ENCODE data around the gene VAV1. TPM values are rescaled to one million over a fixed set of nuclear protein-coding genes. Genes with fewer than 3 reads are reported as not detected.

VAV1 gene
- total RNA-seq, 2 experiments from 2014 or later = 105 to 107 TPM

GRCh38 chr19:6835501-6835900 is 63.0 kb downstream of the VAV1 start:
- peaks cover 58% of the 10 kb centered on the region for H3K36me3 Mint-ChIP-seq (ENCODE audit: low read depth)
- ChIA-PET POLR2A (interaction anchor here (1.0 to 1.1 kb wide), 2 partner anchors 9 to 35 kb away, joined by 3 read pairs; no protein-coding TSS in a partner anchor), CTCF (interaction anchor here (0.6 to 2.0 kb wide), 2 partner anchors 28 to 201 kb away, joined by 4 to 5 read pairs; no protein-coding TSS in a partner anchor)

GRCh38 chr19:6837525-6837924 is 65.0 kb downstream of the VAV1 start:
- H3K4me3 Mint-ChIP-seq = no peak overlapping the region
- H3K9me3 Mint-ChIP-seq = no peaks in the 10 kb centered on the region
- H3K4me1 Mint-ChIP-seq = peaks cover 24% of the 10 kb centered on the region
- no peak for DNase-seq
- H3K27ac Mint-ChIP-seq = peak overlapping the region; percentile 46
- ChIA-PET POLR2A (interaction anchor here (1.4 kb wide), 1 partner anchor 35 kb away, joined by 3 read pairs; no protein-coding TSS in a partner anchor), CTCF (no interaction called here)
- peaks cover 56% of the 10 kb centered on the region for H3K36me3 Mint-ChIP-seq (ENCODE audit: low read depth)
- H3K27me3 Mint-ChIP-seq = no peaks in the 10 kb centered on the region

More at GRCh38 chr19:6835501-6835900, 63.0 kb downstream of the VAV1 start:
- Mint-ChIP-seq H3K9me3 (no peaks in the 10 kb centered on the region), H3K4me1 (peaks cover 24% of the 10 kb centered on the region), H3K27me3 (no peaks in the 10 kb centered on the region), H3K27ac (no peak overlapping the region), H3K4me3 (no peak overlapping the region)
- DNase-seq = no peak

DNA sequence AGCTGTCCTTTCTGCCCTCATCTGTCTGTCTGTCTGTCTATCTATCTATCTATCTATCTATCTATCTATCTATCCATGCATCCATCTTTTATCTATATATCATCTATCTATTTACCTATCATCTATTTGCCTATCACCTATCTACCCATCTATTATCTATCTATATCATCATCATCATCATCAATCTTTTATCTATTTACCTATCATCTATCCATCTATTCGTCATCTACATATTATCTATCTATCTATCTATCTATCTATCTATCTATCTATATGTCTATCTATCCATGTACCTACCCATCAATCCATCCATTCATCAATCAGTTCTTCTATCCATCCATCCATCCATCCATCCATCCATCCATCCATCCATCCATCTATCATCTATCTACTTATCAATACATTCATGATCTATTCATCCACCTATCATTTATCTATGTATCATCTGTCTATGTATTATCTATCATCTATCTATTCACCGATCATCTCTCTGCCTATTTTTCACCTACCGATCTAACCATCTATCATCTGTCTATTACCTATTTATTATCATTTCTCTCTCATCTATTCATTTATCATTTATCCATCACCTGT is 65.7 kb downstream of the VAV1 start:
- Mint-ChIP-seq H3K9me3 (no peaks in the 10 kb centered on the region), H3K4me1 (peaks cover 24% of the 10 kb centered on the region), H3K36me3 (ENCODE audit: low read depth) (peaks cover 53% of the 10 kb centered on the region), H3K27ac (no peak overlapping the region), H3K27me3 (no peaks in the 10 kb centered on the region), H3K4me3 (no peak overlapping the region)
- ChIA-PET POLR2A (interaction anchor here (1.4 kb wide), 1 partner anchor 36 kb away, joined by 3 read pairs; no protein-coding TSS in a partner anchor), CTCF (no interaction called here)
- no peak for DNase-seq

DNA sequence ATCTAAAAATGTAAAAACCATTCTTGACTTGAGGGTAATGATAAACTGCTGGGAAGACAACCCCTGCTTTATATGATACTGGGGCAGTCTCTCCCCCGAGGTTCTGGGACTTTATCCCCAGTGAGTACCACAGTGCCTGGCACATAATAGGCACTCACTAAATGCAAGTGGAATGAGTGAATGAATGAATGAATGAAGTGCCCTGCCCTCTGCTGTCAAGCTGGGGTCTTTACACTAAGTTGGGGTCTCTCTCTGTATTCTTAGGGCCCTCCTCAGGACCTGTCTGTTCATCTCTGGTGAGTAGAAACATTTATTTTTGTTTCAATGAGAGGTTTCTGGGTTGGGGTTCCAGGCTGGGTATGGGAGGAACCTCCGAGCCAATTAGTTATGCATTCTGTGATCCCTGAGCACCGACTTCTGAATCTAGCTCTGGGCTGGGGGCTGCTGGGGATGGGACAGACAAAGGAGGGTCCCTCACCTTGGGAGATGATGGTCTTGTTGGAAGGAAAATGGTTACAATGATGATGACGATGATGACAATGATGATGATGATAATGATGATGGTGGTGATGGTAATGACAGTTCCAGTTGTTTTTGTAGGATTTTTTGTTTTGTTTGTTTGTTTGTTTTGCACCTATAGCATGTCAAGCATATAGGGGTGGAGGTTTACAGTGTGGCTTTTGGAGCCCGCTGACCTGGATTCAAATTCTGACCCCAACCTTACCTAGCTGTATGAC is 70.5 kb downstream of the VAV1 start:
- Mint-ChIP-seq H3K27me3 (no peaks in the 10 kb centered on the region), H3K4me3 (no peak overlapping the region), H3K9me3 (no peaks in the 10 kb centered on the region), H3K36me3 (ENCODE audit: low read depth) (peaks cover 37% of the 10 kb centered on the region), H3K4me1 (peaks cover 4% of the 10 kb centered on the region), H3K27ac (peak overlapping the region; percentile 1)
- ChIA-PET POLR2A (interaction anchor here (0.8 kb wide), 1 partner anchor 26 kb away, joined by 5 read pairs; no protein-coding TSS in a partner anchor), CTCF (interaction anchor here (1.5 kb wide), 1 partner anchor 20 kb away, joined by 3 read pairs; no protein-coding TSS in a partner anchor)
- DNase-seq = no peak

DNA sequence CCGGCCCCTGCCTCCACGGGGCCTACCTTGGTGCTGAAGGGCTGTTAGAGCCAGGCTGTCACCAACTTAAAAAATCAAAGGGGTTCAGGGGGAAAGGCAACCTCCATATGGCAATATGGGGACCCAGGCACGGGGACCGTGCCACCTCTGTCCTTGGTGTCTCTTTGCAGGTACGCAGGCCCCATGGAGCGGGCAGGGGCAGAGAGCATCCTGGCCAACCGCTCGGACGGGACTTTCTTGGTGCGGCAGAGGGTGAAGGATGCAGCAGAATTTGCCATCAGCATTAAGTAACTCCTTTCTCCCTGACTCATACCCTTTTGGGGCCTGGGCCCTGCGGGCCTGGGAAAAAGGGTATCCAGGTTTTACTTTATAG is 75.3 kb downstream of the VAV1 start:
- no peak for DNase-seq
- Mint-ChIP-seq H3K27ac (no peak overlapping the region), H3K4me1 (no peaks in the 10 kb centered on the region), H3K27me3 (no peaks in the 10 kb centered on the region), H3K9me3 (no peaks in the 10 kb centered on the region), H3K4me3 (no peak overlapping the region), H3K36me3 (ENCODE audit: low read depth) (peaks cover 47% of the 10 kb centered on the region)
- POLR2A ChIA-PET = no interaction called here
- CTCF ChIA-PET = no interaction called here

GRCh38 chr19:6848986-6849385 is 76.5 kb downstream of the VAV1 start:
- DNase-seq = no peak
- Mint-ChIP-seq H3K4me1 (no peaks in the 10 kb centered on the region), H3K4me3 (no peak overlapping the region), H3K27me3 (no peaks in the 10 kb centered on the region), H3K27ac (no peak overlapping the region), H3K9me3 (no peaks in the 10 kb centered on the region), H3K36me3 (ENCODE audit: low read depth) (peaks cover 43% of the 10 kb centered on the region)
- ChIA-PET POLR2A (no interaction called here), CTCF (interaction anchor here (0.6 to 0.7 kb wide), 2 partner anchors 22 to 113 kb away, joined by 3 to 4 read pairs; no protein-coding TSS in a partner anchor)

- DNase-seq = no peak
- POLR2A ChIA-PET = no interaction called here
- H3K27ac Mint-ChIP-seq = no peak overlapping the region
Observed at GRCh38 chr19:6849876-6850275, 77.4 kb downstream of the VAV1 start.

DNA sequence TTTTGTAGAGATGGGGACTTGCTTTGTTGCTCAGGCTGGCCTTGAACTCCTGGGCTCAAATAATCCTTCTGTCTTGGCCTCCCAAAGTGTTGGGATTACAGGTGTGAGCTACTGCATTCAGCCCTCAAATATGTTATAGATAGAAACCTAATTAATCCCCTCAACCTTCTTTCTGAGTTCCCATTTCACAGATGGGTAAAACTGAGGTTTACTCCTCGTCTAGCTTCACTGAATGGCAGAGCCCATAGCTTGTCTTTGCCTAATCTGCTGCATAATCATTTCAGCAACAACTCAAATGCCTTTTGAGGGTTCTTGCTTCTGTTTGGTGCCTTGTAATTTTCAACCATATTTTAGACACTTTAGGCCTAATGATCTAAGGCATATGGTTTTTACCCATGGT is 78.9 kb downstream of the VAV1 start:
- ChIA-PET POLR2A (interaction anchor here (1.3 kb wide), 1 partner anchor 46 kb away, joined by 3 read pairs; no protein-coding TSS in a partner anchor), CTCF (interaction anchor here (0.8 to 1.5 kb wide), 3 partner anchors 11 to 79 kb away, joined by 3 to 4 read pairs (median 3); partner anchors contain the start of gene VAV1)
- H3K27me3 Mint-ChIP-seq = no peaks in the 10 kb centered on the region
- H3K4me1 Mint-ChIP-seq = no peaks in the 10 kb centered on the region
- no peak overlapping the region for H3K4me3 Mint-ChIP-seq
- H3K36me3 Mint-ChIP-seq (ENCODE audit: low read depth) = peaks cover 60% of the 10 kb centered on the region
- no peak for DNase-seq
- H3K27ac Mint-ChIP-seq = no peak overlapping the region
- H3K9me3 Mint-ChIP-seq = no peaks in the 10 kb centered on the region

More at GRCh38 chr19:6849876-6850275, 77.4 kb downstream of the VAV1 start:
- CTCF ChIA-PET = interaction anchor here (0.6 kb wide), 1 partner anchor 17 kb away, joined by 3 read pairs; no protein-coding TSS in a partner anchor
- no peaks in the 10 kb centered on the region for H3K4me1 Mint-ChIP-seq
- H3K4me3 Mint-ChIP-seq = no peak overlapping the region
- no peaks in the 10 kb centered on the region for H3K9me3 Mint-ChIP-seq
- H3K27me3 Mint-ChIP-seq = no peaks in the 10 kb centered on the region
- peaks cover 46% of the 10 kb centered on the region for H3K36me3 Mint-ChIP-seq (ENCODE audit: low read depth)

GRCh38 chr19:6852001-6852400 is 79.5 kb downstream of the VAV1 start:
- ChIA-PET POLR2A (interaction anchor here (1.3 kb wide), 1 partner anchor 47 kb away, joined by 3 read pairs; no protein-coding TSS in a partner anchor), CTCF (interaction anchor here (0.8 to 1.5 kb wide), 3 partner anchors 10 to 80 kb away, joined by 3 to 4 read pairs (median 3); partner anchors contain the start of gene VAV1)
- Mint-ChIP-seq H3K9me3 (no peaks in the 10 kb centered on the region), H3K27ac (no peak overlapping the region), H3K27me3 (no peaks in the 10 kb centered on the region), H3K4me3 (no peak overlapping the region), H3K4me1 (no peaks in the 10 kb centered on the region), H3K36me3 (ENCODE audit: low read depth) (peaks cover 64% of the 10 kb centered on the region)
- DNase-seq = no peak

DNA sequence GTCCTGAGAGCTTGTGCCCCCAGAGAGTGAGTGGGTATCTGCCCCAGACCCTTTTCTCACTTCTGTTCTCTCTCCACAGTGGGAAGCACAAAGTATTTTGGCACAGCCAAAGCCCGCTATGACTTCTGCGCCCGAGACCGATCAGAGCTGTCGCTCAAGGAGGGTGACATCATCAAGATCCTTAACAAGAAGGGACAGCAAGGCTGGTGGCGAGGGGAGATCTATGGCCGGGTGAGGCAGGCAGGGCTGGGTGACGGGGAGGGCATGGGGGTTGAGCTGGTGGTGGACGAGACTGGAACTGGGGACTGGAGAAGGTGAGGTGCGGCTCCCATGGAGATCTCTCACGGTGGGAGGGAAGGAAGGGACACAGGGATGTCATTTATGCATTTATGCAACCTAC is 81.4 kb downstream of the VAV1 start:
- Mint-ChIP-seq H3K27ac (peak overlapping the region; percentile 21), H3K4me1 (no peaks in the 10 kb centered on the region)

GRCh38 chr19:6854758-6855157 is 82.2 kb downstream of the VAV1 start:
- no peak for DNase-seq
- Mint-ChIP-seq H3K9me3 (no peaks in the 10 kb centered on the region), H3K27ac (no peak overlapping the region), H3K36me3 (ENCODE audit: low read depth) (peaks cover 56% of the 10 kb centered on the region), H3K27me3 (no peaks in the 10 kb centered on the region), H3K4me3 (no peak overlapping the region), H3K4me1 (no peaks in the 10 kb centered on the region)
- ChIA-PET CTCF (no interaction called here), POLR2A (no interaction called here)

More for the DNA sequence above, 81.4 kb downstream of the VAV1 start:
- ChIA-PET POLR2A (no interaction called here), CTCF (no interaction called here)
- Mint-ChIP-seq H3K9me3 (no peaks in the 10 kb centered on the region), H3K27me3 (no peaks in the 10 kb centered on the region), H3K4me3 (no peak overlapping the region), H3K36me3 (ENCODE audit: low read depth) (peaks cover 61% of the 10 kb centered on the region)
- DNase-seq = no peak

- H3K4me3 Mint-ChIP-seq = no peak overlapping the region
- DNase-seq = no peak
- H3K9me3 Mint-ChIP-seq = no peaks in the 10 kb centered on the region
- ChIA-PET CTCF (no interaction called here), POLR2A (interaction anchor here (0.6 kb wide), 1 partner anchor 172 kb away, joined by 3 read pairs; no protein-coding TSS in a partner anchor)
- peaks cover 41% of the 10 kb centered on the region for H3K36me3 Mint-ChIP-seq (ENCODE audit: low read depth)
- H3K4me1 Mint-ChIP-seq = peaks cover 5% of the 10 kb centered on the region
- H3K27me3 Mint-ChIP-seq = no peaks in the 10 kb centered on the region
- H3K27ac Mint-ChIP-seq = no peak overlapping the region
Observed at GRCh38 chr19:6856749-6857372, 84.4 kb downstream of the VAV1 start.

Data from activated CD4-positive, alpha-beta memory T cell treated with anti-CD3 and anti-CD28 coated beads, Interleukin-2, amount 10 ng/mL, durations not matched to agents 7 days and 5 days (primary cell).